Prostate gland (tissue), 2 donors: Measurements from ENCODE around the gene CTLA4.

ENCODE experiments used
- POLR2A ChIP-seq: fragments of 450-650 bp; IDR thresholded peaks from one replicate; pipeline ENCODE4 v1.6.1; 2016; ENCODE audit warnings: antibody characterized with exemption, mild to moderate bottlenecking
- TF ChIP-seq, protein P1 (sequence below), 4 experiments: fragments of 200-600 bp in 2 of 4; fragments of 450-650 bp in 2 of 4; sonication (generic) in 2 of 4; IDR thresholded peaks; 1 replicate in 3 of 4; 2 replicates in 1 of 4; pipeline ENCODE4 v1.5.1; 2016 to 2019; ENCODE audit warnings: antibody characterized with exemption in 4 of 4, mild to moderate bottlenecking in 2 of 4, moderate library complexity in 2 of 4

DNA sequence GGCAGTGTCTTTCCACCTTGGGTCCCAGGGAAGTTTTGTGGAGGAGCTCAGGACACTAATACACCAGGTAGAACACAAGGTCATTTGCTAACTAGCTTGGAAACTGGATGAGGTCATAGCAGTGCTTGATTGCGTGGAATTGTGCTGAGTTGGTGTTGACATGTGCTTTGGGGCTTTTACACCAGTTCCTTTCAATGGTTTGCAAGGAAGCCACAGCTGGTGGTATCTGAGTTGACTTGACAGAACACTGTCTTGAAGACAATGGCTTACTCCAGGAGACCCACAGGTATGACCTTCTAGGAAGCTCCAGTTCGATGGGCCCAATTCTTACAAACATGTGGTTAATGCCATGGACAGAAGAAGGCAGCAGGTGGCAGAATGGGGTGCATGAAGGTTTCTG lies 5.9 kb downstream of the CTLA4 start:
- no peak for TF ChIP-seq POLR2A
- TF ChIP-seq, protein P1, sequence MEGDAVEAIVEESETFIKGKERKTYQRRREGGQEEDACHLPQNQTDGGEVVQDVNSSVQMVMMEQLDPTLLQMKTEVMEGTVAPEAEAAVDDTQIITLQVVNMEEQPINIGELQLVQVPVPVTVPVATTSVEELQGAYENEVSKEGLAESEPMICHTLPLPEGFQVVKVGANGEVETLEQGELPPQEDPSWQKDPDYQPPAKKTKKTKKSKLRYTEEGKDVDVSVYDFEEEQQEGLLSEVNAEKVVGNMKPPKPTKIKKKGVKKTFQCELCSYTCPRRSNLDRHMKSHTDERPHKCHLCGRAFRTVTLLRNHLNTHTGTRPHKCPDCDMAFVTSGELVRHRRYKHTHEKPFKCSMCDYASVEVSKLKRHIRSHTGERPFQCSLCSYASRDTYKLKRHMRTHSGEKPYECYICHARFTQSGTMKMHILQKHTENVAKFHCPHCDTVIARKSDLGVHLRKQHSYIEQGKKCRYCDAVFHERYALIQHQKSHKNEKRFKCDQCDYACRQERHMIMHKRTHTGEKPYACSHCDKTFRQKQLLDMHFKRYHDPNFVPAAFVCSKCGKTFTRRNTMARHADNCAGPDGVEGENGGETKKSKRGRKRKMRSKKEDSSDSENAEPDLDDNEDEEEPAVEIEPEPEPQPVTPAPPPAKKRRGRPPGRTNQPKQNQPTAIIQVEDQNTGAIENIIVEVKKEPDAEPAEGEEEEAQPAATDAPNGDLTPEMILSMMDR (IDR thresholded peaks at IDR 0.05): no peak
